Measurements from ENCODE around the gene HEY2.

- TF ChIP-seq CTCF (IDR thresholded peaks at IDR 0.05) (no peak), POLR2AphosphoS5 (IDR thresholded peaks at IDR 0.05) (no peak)
Observed at GRCh38 chr6:125797886-125798444, 48.5 kb downstream of the HEY2 start.
